ENCODE data around the gene NHEJ1. TPM values are rescaled to one million over a fixed set of nuclear protein-coding genes. Genes with fewer than 3 reads are reported as not detected.

Gene NHEJ1
- total RNA-seq, 1 experiment from 2014 or later = 11.5 TPM

GRCh38 chr2:219028141-219028540 lies 132.5 kb downstream of the NHEJ1 start:
- no peaks in the 10 kb centered on the region for H3K9me3 Mint-ChIP-seq (ENCODE audit: unreplicated experiment)
- TF ChIP-seq CTCF (IDR thresholded peaks at IDR 0.05; ENCODE audit: unreplicated experiment) = no peak
- ChIA-PET POLR2A (no interaction called here), CTCF (interaction anchor here (0.5 to 14.0 kb wide), 15 partner anchors 9 to 251 kb away, joined by 3 to 178 read pairs (median 4); partner anchors contain the start of gene CFAP65)
- H3K4me1 Mint-ChIP-seq (ENCODE audit: insufficient read depth, unreplicated experiment) = no peaks in the 10 kb centered on the region
- intact Hi-C loops (cut with micrococcal nuclease) = no loop called here
- no peak overlapping the region for H3K4me3 Mint-ChIP-seq (ENCODE audit: unreplicated experiment)
- DNase-seq (ENCODE audit: unreplicated experiment) = no peak
- no peak overlapping the region for H3K27ac Mint-ChIP-seq (ENCODE audit: low read depth, unreplicated experiment)
- peaks cover 16% of the 10 kb centered on the region for H3K27me3 Mint-ChIP-seq (ENCODE audit: insufficient read depth, unreplicated experiment)
- H3K36me3 Mint-ChIP-seq (ENCODE audit: insufficient read depth, unreplicated experiment) = peaks cover 4% of the 10 kb centered on the region
- no TSS peak for BruUV-seq (replicated peaks)

GRCh38 chr2:219027511-219028055 lies 133.0 kb downstream of the NHEJ1 start:
- H3K27ac Mint-ChIP-seq (ENCODE audit: low read depth, unreplicated experiment) = no peak overlapping the region
- H3K9me3 Mint-ChIP-seq (ENCODE audit: unreplicated experiment) = no peaks in the 10 kb centered on the region
- H3K27me3 Mint-ChIP-seq (ENCODE audit: insufficient read depth, unreplicated experiment) = peaks cover 10% of the 10 kb centered on the region
- no TSS peak for BruUV-seq (replicated peaks)
- peaks cover 4% of the 10 kb centered on the region for H3K36me3 Mint-ChIP-seq (ENCODE audit: insufficient read depth, unreplicated experiment)
- CTCF ChIA-PET = interaction anchor here (0.5 to 14.0 kb wide), 21 partner anchors 11 to 546 kb away, joined by 3 to 178 read pairs (median 4); partner anchors contain the start of gene CFAP65
- TF ChIP-seq CTCF (IDR thresholded peaks at IDR 0.05; ENCODE audit: unreplicated experiment) = no peak
- POLR2A ChIA-PET = interaction anchor here (1.1 kb wide), 1 partner anchor 127 kb away, joined by 3 read pairs; no protein-coding TSS in a partner anchor
- intact Hi-C loops (cut with micrococcal nuclease) = no loop called here
- no peak overlapping the region for H3K4me3 Mint-ChIP-seq (ENCODE audit: unreplicated experiment)
- no peak for DNase-seq (ENCODE audit: unreplicated experiment)
- no peaks in the 10 kb centered on the region for H3K4me1 Mint-ChIP-seq (ENCODE audit: insufficient read depth, unreplicated experiment)

- BruUV-seq (replicated peaks) = no TSS peak
- H3K27me3 Mint-ChIP-seq (ENCODE audit: insufficient read depth, unreplicated experiment) = peaks cover 4% of the 10 kb centered on the region
- ChIA-PET POLR2A (interaction anchor here (1.1 kb wide), 1 partner anchor 128 kb away, joined by 3 read pairs; no protein-coding TSS in a partner anchor), CTCF (interaction anchor here (0.6 to 14.0 kb wide), 14 partner anchors 9 to 547 kb away, joined by 3 to 178 read pairs (median 4); partner anchors contain the start of gene CFAP65)
- H3K9me3 Mint-ChIP-seq (ENCODE audit: unreplicated experiment) = no peaks in the 10 kb centered on the region
- no peaks in the 10 kb centered on the region for H3K4me1 Mint-ChIP-seq (ENCODE audit: insufficient read depth, unreplicated experiment)
- no peak for DNase-seq (ENCODE audit: unreplicated experiment)
- no peak for TF ChIP-seq CTCF (IDR thresholded peaks at IDR 0.05; ENCODE audit: unreplicated experiment)
- peaks cover 4% of the 10 kb centered on the region for H3K36me3 Mint-ChIP-seq (ENCODE audit: insufficient read depth, unreplicated experiment)
- intact Hi-C loops (cut with micrococcal nuclease) = no loop called here
- H3K4me3 Mint-ChIP-seq (ENCODE audit: unreplicated experiment) = no peak overlapping the region
- no peak overlapping the region for H3K27ac Mint-ChIP-seq (ENCODE audit: low read depth, unreplicated experiment)
These were observed 133.7 kb downstream of the NHEJ1 start for GRCh38 chr2:219026946-219027345.

- POLR2A ChIA-PET = no interaction called here
- CTCF ChIA-PET = interaction anchor here (0.5 to 14.0 kb wide), 12 partner anchors 8 to 991 kb away, joined by 3 to 178 read pairs (median 4); no protein-coding TSS in a partner anchor
- Mint-ChIP-seq H3K27ac (ENCODE audit: low read depth, unreplicated experiment) (no peak overlapping the region), H3K36me3 (ENCODE audit: insufficient read depth, unreplicated experiment) (peaks cover 4% of the 10 kb centered on the region), H3K27me3 (ENCODE audit: insufficient read depth, unreplicated experiment) (no peaks in the 10 kb centered on the region), H3K4me3 (ENCODE audit: unreplicated experiment) (no peak overlapping the region), H3K9me3 (ENCODE audit: unreplicated experiment) (no peaks in the 10 kb centered on the region), H3K4me1 (ENCODE audit: insufficient read depth, unreplicated experiment) (no peaks in the 10 kb centered on the region)
- TF ChIP-seq CTCF (IDR thresholded peaks at IDR 0.05; ENCODE audit: unreplicated experiment) = no peak
- BruUV-seq (replicated peaks) = no TSS peak
- intact Hi-C loops (cut with micrococcal nuclease) = no loop called here
- DNase-seq (ENCODE audit: unreplicated experiment) = no peak
These were observed 134.7 kb downstream of the NHEJ1 start for GRCh38 chr2:219025637-219026585.
